OCI-M1 (cell line): ENCODE results near the gene LYRM4.

Experiments
- DNase-seq: peaks from one replicate; lab custom pipeline; 2025; lab: John Stamatoyannopoulos, UW

The LYRM4 gene

GRCh38 chr6:5280920-5281319 lies 20.2 kb upstream of the LYRM4 start:
- no peak for DNase-seq

DNA sequence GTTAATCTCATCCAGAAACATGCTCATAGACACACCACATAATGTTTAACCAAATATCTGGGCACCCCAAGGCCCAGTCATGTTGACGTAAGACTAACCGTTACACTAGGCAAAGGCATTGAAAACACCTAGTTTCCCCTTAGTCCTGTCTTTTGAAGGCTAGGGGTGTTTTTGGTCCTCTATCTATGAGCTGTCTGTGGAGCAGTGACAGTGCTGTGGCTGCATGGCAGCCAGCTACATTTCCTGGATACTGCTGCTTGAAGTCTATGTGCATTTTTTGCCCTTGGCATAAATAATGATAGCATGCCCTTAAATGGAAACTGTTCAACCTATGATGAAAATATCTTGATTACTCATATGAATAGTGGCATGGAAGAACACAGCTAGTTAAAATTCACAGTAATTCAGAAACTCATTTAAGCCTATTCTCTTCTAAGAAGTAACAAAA lies 19.2 kb upstream of the LYRM4 start:
- no peak for DNase-seq

DNA sequence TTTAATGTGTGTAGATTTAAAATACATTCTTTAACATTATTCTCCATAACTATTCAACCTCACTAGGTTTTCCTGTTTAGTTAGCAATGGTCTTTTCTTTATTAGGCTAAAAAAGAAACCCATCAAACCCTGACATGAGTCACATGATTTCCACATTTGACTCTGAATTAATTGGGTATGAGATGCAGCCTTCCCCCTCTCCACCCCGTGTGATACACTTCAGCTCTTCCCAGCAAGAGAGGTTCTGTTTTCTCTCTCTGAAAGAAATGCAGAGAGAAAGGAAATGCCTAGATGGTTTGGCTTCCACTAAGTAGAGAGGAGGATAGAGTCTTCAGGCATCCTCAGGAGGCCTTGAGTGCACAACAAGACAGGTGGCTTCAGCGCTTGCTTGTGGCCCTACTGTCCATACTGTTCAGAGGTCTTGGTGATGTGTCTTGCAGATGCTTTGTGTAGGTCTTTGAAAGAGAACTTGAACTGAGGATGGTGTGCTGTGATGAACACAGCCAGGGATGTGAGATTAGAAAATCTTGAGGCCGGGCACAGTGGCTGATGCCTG lies 17.9 kb upstream of the LYRM4 start:
- DNase-seq, result no peak

GRCh38 chr6:5278047-5278446 lies 17.3 kb upstream of the LYRM4 start:
- no peak for DNase-seq

DNA sequence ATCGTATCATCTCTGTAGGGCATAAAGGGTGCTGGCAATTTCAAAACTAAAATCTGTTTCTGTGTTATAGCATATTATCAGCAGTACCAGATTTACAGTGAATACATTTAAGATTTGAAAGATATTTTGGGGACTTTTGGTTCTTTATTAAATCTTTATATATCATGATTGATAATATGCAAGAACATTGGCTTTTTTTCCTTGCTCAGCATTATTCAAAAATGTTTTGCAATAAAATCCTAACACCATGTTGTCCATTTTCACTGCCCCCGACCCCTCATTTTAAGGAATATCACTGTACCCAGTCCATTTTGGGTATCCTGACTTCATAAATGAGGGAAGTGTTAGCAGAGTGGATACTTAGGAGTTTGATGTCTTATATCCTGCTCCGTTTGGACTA lies 16.8 kb upstream of the LYRM4 start:
- no peak for DNase-seq

GRCh38 chr6:5276581-5276980 lies 15.8 kb upstream of the LYRM4 start:
- no peak for DNase-seq

DNA sequence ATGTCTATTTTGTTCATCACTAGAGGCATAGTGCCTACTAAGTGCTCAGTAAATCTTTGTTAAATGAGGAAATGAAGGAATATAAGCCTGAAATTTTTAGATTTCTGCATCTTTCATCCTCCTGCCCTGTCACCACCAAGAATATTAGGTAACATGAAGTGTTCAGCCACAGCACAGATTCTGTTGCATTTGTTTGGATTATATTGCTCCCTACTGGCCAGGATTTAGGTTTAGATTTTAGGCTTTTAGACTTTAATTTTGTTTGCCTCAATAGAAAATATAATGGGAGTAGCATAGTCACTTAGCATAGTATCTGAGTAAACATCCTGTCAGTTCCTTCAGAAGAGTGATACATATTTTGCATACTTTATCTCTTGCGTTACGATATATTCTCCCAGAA lies 14.7 kb upstream of the LYRM4 start:
- peak; percentile 50 for DNase-seq

GRCh38 chr6:5274231-5274630 lies 13.5 kb upstream of the LYRM4 start:
- DNase-seq, result peak; percentile 65

- DNase-seq, result no peak
These were observed 11.2 kb upstream of the LYRM4 start for GRCh38 chr6:5271926-5272325.

GRCh38 chr6:5270093-5270680 lies 9.4 kb upstream of the LYRM4 start:
- peak; percentile 92 for DNase-seq

GRCh38 chr6:5266423-5266822 lies 5.7 kb upstream of the LYRM4 start:
- DNase-seq, result no peak

- DNase-seq, result no peak
These were observed 877 bp upstream of the LYRM4 start for GRCh38 chr6:5261545-5262109.

DNA sequence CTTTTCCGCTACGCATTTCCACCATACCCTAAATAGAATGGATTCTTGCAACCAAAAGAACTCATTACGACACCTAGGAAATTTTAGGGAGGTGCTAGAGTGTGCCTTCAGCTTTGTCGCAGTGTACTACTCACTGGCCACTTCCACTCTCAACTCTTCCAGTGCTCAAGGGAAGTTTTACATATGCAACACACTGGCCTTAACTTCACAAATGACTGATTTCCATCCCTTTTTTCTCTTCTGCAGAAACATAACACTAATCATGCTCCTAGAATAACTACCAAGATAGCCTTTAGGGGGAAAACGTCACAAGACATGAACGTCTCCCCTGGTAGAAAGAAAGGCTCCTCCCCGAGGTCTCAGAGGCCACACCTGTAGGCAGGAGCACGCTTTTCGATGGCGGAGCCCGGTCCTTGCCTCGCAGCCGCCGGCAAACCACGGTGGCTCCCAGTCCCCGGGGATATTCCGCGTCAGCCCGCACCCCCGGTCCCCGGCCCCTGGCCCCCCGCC lies 584 bp downstream of the LYRM4 start:
- DNase-seq, result peak; percentile 85

GRCh38 chr6:5259428-5259827 lies 1.3 kb downstream of the LYRM4 start:
- no peak for DNase-seq

DNA sequence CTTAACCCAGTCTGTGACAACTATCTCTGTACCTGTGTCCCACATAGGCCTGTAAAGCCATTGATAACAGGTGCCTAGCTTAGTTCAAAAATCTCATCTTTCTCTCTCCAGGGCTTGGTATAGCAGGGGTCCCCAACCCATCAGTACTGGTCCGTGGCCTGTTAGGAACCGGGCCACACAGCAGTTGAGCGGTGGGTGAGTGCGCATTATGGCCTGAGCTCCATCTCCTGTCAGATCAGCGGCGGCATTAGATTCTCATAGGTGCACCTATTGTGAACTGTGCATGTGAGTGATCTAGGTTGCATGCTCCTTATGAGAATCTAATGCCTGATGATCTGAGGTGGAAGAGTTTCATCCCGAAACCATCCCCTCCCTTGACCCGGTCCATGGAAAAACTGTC lies 3.4 kb downstream of the LYRM4 start:
- no peak for DNase-seq

- no peak for DNase-seq
These were observed 3.8 kb downstream of the LYRM4 start for GRCh38 chr6:5256952-5257351.

- peak; percentile 20 for DNase-seq
These were observed 9.8 kb downstream of the LYRM4 start for GRCh38 chr6:5250911-5251310.

GRCh38 chr6:5250451-5250850 lies 10.3 kb downstream of the LYRM4 start:
- DNase-seq, result no peak

DNA sequence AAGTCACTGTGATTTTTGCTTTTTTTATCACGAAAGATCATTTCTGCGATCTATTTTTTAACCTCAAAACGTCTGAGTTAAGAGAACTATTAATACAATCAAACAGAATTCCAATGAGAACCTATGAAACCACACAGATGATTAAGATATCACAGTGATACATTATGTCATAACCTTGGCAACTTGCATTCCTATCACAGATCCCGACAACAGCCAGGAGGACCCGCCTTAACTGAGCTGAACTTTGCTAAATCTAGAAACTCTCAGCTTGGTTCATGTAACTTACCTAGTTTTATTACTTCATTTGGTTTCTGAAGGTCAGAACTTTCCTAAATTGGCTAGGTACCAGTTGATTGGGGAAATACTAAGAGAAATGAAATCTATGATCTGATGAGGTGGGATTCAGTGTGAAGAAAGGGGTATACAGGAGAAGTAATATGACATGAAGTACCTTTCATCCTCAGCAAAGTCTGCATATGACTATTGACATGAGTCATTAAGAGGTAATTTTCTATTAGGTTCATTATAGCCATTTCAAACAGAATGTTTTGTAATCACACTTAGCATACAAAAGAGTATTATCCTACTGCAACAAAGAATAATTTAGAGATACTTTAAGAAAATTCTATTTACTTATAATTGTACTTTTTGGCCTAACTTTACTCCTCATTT lies 11.2 kb downstream of the LYRM4 start:
- DNase-seq, result no peak

DNA sequence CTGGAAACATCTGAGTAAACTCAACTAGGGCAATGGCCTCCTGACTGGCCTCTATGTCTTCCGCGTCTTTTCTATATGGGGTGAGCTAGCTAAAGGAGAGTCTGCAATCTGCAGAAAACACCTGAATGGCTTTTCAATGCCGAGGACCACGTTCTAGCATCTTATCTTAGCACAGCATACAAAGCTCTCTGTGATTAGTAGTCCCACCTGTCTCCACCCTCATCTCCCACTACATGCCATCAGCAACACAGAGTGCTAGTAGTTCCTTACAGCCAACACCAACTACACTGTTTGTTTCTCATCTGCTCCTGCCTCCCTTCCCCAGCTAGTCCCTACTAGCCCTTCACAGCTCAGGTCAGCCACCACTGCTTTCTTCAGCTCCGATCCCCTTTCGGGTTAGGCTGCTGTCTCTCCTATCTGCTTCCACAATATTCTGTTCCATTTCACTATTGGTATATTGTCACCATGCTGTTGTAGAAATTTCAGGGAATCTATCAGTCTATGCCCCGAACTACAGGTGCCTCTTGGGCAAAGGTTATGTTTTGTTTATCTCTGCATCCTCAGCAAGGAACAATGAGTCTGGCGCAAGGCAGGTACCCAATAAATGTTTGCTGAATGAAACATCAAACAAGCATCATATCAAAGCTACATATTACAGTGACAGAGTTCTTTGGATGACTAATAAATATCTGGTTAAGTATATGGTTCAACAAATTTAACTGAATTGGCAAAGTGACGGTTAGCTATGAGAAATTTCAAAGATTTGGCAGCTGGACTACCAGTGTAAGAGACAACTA lies 12.2 kb downstream of the LYRM4 start:
- no peak for DNase-seq

DNA sequence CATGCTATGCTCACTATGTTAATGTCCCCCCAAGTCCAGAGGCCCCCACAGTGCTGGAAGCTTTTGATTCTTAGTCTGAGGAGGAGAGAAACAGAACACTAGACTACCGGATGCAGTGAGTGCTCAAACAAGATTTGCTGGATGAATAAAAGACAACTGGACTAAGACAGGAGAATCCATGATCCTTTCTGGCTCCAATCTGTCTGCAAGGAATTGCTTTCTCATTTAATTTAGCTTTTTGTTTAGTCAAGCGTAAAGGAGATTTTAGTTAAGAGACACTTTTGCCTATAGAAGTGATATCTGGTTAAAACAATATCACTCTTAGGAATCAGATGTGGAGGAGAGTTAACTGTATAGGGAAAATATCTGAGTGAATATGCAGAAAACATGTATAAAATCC lies 13.5 kb downstream of the LYRM4 start:
- no peak for DNase-seq
